OCI-LY3 (cell line): ENCODE results near the gene CLIC5.

Experiments used
- EZH2phosphoT487 ChIP-seq: fragments of 200-600 bp; shearing (Covaris generic); IDR thresholded peaks from 2 replicates; pipeline ENCODE4 v1.6.1; 2018; ENCODE audit warnings: antibody characterized with exemption, mixed run types, low read depth
- TF ChIP-seq, protein P1 (sequence below): fragments of 200-600, 300-600 bp; sonication (generic); IDR thresholded peaks from 2 replicates; pipeline ENCODE4 v1.5.1; 2014; ENCODE audit warnings: antibody characterized with exemption, low read length, low read depth

DNA sequence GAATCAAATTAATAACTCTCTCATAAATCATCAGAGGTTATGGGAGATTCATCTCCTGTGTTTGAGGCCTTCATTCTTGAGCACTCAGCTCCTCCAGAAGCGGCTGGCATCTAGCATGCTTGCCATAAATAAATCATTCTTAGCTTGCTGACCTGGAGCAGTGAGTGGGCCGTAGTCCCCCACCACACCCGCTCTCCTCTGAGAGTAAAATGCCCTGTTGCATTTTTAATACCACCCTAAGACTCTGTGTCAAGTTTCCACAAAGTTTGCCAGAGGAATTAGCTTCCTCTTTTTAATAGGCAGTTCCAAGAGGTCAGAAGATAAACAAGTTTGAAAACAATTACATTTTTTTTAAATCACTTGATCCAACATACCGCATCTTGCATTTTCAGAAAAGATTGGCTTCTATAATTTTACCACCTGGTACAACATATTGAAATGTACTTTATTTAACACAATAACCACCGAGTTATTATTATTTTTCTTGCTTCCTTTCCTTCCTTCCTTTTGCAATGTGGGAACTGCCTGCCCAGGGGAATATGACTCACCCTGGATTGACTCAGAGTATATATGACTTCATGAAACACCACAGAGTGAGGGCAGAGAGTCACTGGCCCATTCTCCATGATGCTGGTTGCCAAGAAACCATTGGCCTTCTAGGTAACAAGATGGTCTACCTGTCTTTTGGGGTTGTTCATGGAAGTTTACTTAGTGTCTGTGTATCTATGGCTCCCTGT is 29.4 kb upstream of the CLIC5 start:
- TF ChIP-seq, protein P1, sequence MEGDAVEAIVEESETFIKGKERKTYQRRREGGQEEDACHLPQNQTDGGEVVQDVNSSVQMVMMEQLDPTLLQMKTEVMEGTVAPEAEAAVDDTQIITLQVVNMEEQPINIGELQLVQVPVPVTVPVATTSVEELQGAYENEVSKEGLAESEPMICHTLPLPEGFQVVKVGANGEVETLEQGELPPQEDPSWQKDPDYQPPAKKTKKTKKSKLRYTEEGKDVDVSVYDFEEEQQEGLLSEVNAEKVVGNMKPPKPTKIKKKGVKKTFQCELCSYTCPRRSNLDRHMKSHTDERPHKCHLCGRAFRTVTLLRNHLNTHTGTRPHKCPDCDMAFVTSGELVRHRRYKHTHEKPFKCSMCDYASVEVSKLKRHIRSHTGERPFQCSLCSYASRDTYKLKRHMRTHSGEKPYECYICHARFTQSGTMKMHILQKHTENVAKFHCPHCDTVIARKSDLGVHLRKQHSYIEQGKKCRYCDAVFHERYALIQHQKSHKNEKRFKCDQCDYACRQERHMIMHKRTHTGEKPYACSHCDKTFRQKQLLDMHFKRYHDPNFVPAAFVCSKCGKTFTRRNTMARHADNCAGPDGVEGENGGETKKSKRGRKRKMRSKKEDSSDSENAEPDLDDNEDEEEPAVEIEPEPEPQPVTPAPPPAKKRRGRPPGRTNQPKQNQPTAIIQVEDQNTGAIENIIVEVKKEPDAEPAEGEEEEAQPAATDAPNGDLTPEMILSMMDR = no peak
- no peak for TF ChIP-seq EZH2phosphoT487
